Measurements from ENCODE around the gene TTLL9.
"Not testable (repeated sequence)": the region's sequence is repeated elsewhere in the genome, so short reads cannot be mapped to it uniquely, and the experiment has no call there.

The TTLL9 gene

DNA sequence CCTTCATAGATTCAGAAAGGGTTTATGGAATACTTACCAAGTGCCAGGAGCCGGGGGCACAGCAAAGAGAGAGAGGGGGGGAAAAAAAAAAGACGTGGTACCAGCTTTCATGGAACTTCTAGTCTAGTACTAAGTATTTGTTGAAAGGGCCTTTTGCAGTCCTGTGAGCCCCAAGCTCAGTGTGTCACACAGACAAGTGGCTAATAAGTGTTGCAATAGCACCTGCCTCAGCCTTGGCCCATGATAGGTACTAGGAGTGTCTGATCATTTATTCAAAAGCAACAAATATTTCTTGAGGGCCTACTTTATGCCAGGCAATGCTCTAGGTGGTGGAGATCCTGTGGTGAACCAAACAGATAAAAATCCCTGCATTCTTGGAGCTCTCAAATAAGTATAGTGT lies 43.4 kb upstream of the TTLL9 start:
- H3K4me3 ChIP-seq (ENCODE audit: low read length in 2 of 2), result no peak overlapping the region
- H3K23ac ChIP-seq (ENCODE audit: low read depth, low read length, poor library complexity), result no peak overlapping the region
- H3K9me3 ChIP-seq (replicated peaks in 1 of 2; ENCODE audit: control insufficient read depth in 2 of 2, insufficient read depth in 1 of 2, low read depth in 1 of 2, low read length in 2 of 2), result no peaks in the 10 kb centered on the region
- H2BK12ac ChIP-seq (ENCODE audit: low read length), result no peak overlapping the region
- no peaks in the 10 kb centered on the region for H3K36me3 ChIP-seq (replicated peaks in 1 of 2; ENCODE audit: control insufficient read depth in 2 of 2, insufficient read depth in 2 of 2, low read length in 2 of 2)
- no peak overlapping the region for H4K91ac ChIP-seq (ENCODE audit: low read depth, low read length, poor library complexity)
- H3K18ac ChIP-seq (ENCODE audit: low read length), result no peak overlapping the region
- H2BK15ac ChIP-seq (ENCODE audit: low read length), result no peak overlapping the region
- no peaks in the 10 kb centered on the region for H3K79me1 ChIP-seq (ENCODE audit: low read depth, low read length)
- H2AFZ ChIP-seq (ENCODE audit: low read length), result no peak overlapping the region
- H2BK120ac ChIP-seq (ENCODE audit: low read depth, low read length), result no peak overlapping the region
- no peak overlapping the region for H3K4me2 ChIP-seq (ENCODE audit: insufficient read depth, low read length, poor library complexity, severe bottlenecking)
- no peak for DNase-seq (ENCODE audit: low spot score)
- H3K9ac ChIP-seq (ENCODE audit: low read depth, low read length, poor library complexity), result no peak overlapping the region
- no peak overlapping the region for H2BK5ac ChIP-seq (ENCODE audit: low read length)
- no CpG with 5 or more reads among the region's 2 CpGs for WGBS, 2 donors (ENCODE audit: extremely low coverage in 2 of 2, insufficient read length in 2 of 2, insufficient replicate concordance in 1 of 2)
- no peak overlapping the region for H4K8ac ChIP-seq (ENCODE audit: low read depth, low read length)
- H3K14ac ChIP-seq (ENCODE audit: low read length), result no peak overlapping the region
- H3K27ac ChIP-seq (replicated peaks; ENCODE audit: low read length), result no peak overlapping the region
- H3K27me3 ChIP-seq (ENCODE audit: control insufficient read depth in 3 of 3, insufficient read depth in 3 of 3, low read depth in 1 of 3, low read length in 3 of 3), result no peaks in the 10 kb centered on the region
- H2AK5ac ChIP-seq (ENCODE audit: low read depth, low read length), result no peak overlapping the region
- no peak overlapping the region for H3K4ac ChIP-seq (ENCODE audit: low read length)
- peaks cover 7 to 13% of the 10 kb centered on the region in 2 donors for H3K4me1 ChIP-seq (ENCODE audit: control insufficient read depth in 2 of 2, insufficient read depth in 1 of 2, low read depth in 1 of 2, low read length in 2 of 2)

- H2AFZ ChIP-seq (ENCODE audit: low read length); H3K27ac ChIP-seq (replicated peaks; ENCODE audit: low read length); H3K4ac ChIP-seq (ENCODE audit: low read length); H2BK15ac ChIP-seq (ENCODE audit: low read length); H3K9me3 ChIP-seq (replicated peaks in 1 of 2; ENCODE audit: control insufficient read depth in 2 of 2, insufficient read depth in 1 of 2, low read depth in 1 of 2, low read length in 2 of 2); H3K18ac ChIP-seq (ENCODE audit: low read length); H2BK120ac ChIP-seq (ENCODE audit: low read depth, low read length); H3K4me2 ChIP-seq (ENCODE audit: insufficient read depth, low read length, poor library complexity, severe bottlenecking); H3K9ac ChIP-seq (ENCODE audit: low read depth, low read length, poor library complexity); H3K23ac ChIP-seq (ENCODE audit: low read depth, low read length, poor library complexity); H3K14ac ChIP-seq (ENCODE audit: low read length); H3K79me1 ChIP-seq (ENCODE audit: low read depth, low read length); DNase-seq (ENCODE audit: low spot score); H3K36me3 ChIP-seq (replicated peaks in 1 of 2; ENCODE audit: control insufficient read depth in 2 of 2, insufficient read depth in 2 of 2, low read length in 2 of 2); H2BK12ac ChIP-seq (ENCODE audit: low read length); H3K27me3 ChIP-seq (ENCODE audit: control insufficient read depth in 3 of 3, insufficient read depth in 3 of 3, low read depth in 1 of 3, low read length in 3 of 3); H2BK5ac ChIP-seq (ENCODE audit: low read length); H4K91ac ChIP-seq (ENCODE audit: low read depth, low read length, poor library complexity); H2AK5ac ChIP-seq (ENCODE audit: low read depth, low read length): not testable (repeated sequence)
- H3K4me1 ChIP-seq (ENCODE audit: control insufficient read depth in 2 of 2, insufficient read depth in 1 of 2, low read depth in 1 of 2, low read length in 2 of 2), result peaks cover 5 to 12% of the 10 kb centered on the region in 2 donors
- H4K8ac ChIP-seq (ENCODE audit: low read depth, low read length), result peak overlapping the region; percentile 24
- peak overlapping the region in 1 of 2 donors; percentile 30 for H3K4me3 ChIP-seq (ENCODE audit: low read length in 2 of 2)
- WGBS, 2 donors (ENCODE audit: extremely low coverage in 2 of 2, insufficient read length in 2 of 2, insufficient replicate concordance in 1 of 2), result no CpG with 5 or more reads among the region's 11 CpGs
Measured at GRCh38 chr20:31828016-31828415, 42.4 kb upstream of the TTLL9 start.

DNA sequence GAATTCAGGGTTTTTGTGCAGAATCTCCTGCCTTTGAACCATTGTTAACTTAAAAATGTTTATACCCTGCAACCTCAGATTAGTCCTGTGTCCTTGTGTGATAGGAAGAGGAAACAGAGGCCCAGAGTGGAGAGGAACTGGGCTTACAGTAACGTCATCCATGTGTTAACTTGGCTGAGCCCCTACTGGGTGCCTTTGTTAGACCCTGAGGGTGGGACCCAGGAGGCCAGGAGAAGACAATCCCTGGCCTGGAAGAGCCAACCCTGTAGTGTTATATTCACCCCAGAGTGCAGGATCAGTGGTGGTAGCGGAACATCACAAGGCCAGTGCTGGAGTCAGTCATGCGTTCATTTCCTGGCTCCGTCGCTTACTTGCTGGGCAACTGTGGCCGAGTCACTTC lies 40.7 kb upstream of the TTLL9 start:
- Histone ChIP-seq H3K36me3 (replicated peaks in 1 of 2; ENCODE audit: control insufficient read depth in 2 of 2, insufficient read depth in 2 of 2, low read length in 2 of 2) (no peaks in the 10 kb centered on the region), H2BK12ac (ENCODE audit: low read length) (no peak overlapping the region), H3K23ac (ENCODE audit: low read depth, low read length, poor library complexity) (no peak overlapping the region), H3K27ac (replicated peaks; ENCODE audit: low read length) (no peak overlapping the region), H3K4me3 (ENCODE audit: low read length in 2 of 2) (no peak overlapping the region), H3K9ac (ENCODE audit: low read depth, low read length, poor library complexity) (no peak overlapping the region), H2AFZ (ENCODE audit: low read length) (no peak overlapping the region), H2BK5ac (ENCODE audit: low read length) (no peak overlapping the region), H3K4ac (ENCODE audit: low read length) (no peak overlapping the region), H3K4me2 (ENCODE audit: insufficient read depth, low read length, poor library complexity, severe bottlenecking) (no peak overlapping the region), H3K27me3 (ENCODE audit: control insufficient read depth in 3 of 3, insufficient read depth in 3 of 3, low read depth in 1 of 3, low read length in 3 of 3) (no peaks in the 10 kb centered on the region), H3K18ac (ENCODE audit: low read length) (no peak overlapping the region), H4K91ac (ENCODE audit: low read depth, low read length, poor library complexity) (no peak overlapping the region), H3K79me1 (ENCODE audit: low read depth, low read length) (no peaks in the 10 kb centered on the region), H3K4me1 (ENCODE audit: control insufficient read depth in 2 of 2, insufficient read depth in 1 of 2, low read depth in 1 of 2, low read length in 2 of 2) (peaks cover 0 to 5% of the 10 kb centered on the region in 2 donors), H3K9me3 (replicated peaks in 1 of 2; ENCODE audit: control insufficient read depth in 2 of 2, insufficient read depth in 1 of 2, low read depth in 1 of 2, low read length in 2 of 2) (no peaks in the 10 kb centered on the region), H2BK120ac (ENCODE audit: low read depth, low read length) (no peak overlapping the region), H2AK5ac (ENCODE audit: low read depth, low read length) (no peak overlapping the region), H3K14ac (ENCODE audit: low read length) (no peak overlapping the region), H4K8ac (ENCODE audit: low read depth, low read length) (no peak overlapping the region), H2BK15ac (ENCODE audit: low read length) (no peak overlapping the region)
- no peak for DNase-seq (ENCODE audit: low spot score)
- WGBS, 2 donors (ENCODE audit: extremely low coverage in 2 of 2, insufficient read length in 2 of 2, insufficient replicate concordance in 1 of 2), result no CpG with 5 or more reads among the region's 6 CpGs

DNA sequence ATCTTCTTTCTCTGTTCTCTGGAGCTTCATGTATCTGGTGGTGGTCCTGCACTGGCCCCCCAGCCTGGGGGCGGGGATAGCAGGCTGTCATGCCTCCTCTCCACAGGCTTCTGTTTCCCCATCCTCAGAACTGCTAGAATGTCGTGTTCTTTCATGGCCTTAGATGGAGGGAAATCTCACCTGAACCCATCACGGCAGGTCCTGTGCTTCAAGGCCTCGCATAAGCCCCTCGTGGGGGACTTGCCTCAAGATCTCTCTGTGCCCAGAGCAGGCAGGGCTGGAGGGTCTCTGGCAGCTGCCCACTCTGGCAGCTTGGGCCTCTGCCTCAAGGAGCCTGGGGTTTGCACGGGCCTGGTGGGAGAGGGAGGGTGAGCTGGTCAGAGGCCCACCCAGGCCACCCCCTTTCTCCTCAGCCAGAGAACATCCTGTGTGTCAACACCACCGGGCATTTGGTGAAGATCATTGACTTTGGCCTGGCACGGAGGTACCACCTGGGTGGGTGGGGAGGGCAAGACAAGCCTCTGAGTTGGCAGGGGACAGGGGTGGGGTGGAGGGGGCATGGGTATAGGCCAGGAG lies 39.9 kb upstream of the TTLL9 start:
- Histone ChIP-seq H3K9ac (ENCODE audit: low read depth, low read length, poor library complexity) (peak overlapping the region; percentile 25), H3K27me3 (ENCODE audit: control insufficient read depth in 3 of 3, insufficient read depth in 3 of 3, low read depth in 1 of 3, low read length in 3 of 3) (no peaks in the 10 kb centered on the region), H2BK12ac (ENCODE audit: low read length) (no peak overlapping the region), H3K27ac (replicated peaks; ENCODE audit: low read length) (no peak overlapping the region), H2AFZ (ENCODE audit: low read length) (no peak overlapping the region), H2BK5ac (ENCODE audit: low read length) (no peak overlapping the region), H3K4me3 (ENCODE audit: low read length in 2 of 2) (no peak overlapping the region), H3K23ac (ENCODE audit: low read depth, low read length, poor library complexity) (no peak overlapping the region), H3K18ac (ENCODE audit: low read length) (no peak overlapping the region), H3K79me1 (ENCODE audit: low read depth, low read length) (no peaks in the 10 kb centered on the region), H3K14ac (ENCODE audit: low read length) (peak overlapping the region; percentile 83), H3K4ac (ENCODE audit: low read length) (no peak overlapping the region), H2AK5ac (ENCODE audit: low read depth, low read length) (peak overlapping the region; percentile 49), H3K9me3 (replicated peaks in 1 of 2; ENCODE audit: control insufficient read depth in 2 of 2, insufficient read depth in 1 of 2, low read depth in 1 of 2, low read length in 2 of 2) (no peaks in the 10 kb centered on the region), H3K4me1 (ENCODE audit: control insufficient read depth in 2 of 2, insufficient read depth in 1 of 2, low read depth in 1 of 2, low read length in 2 of 2) (peaks cover 0 to 7% of the 10 kb centered on the region in 2 donors), H3K36me3 (replicated peaks in 1 of 2; ENCODE audit: control insufficient read depth in 2 of 2, insufficient read depth in 2 of 2, low read length in 2 of 2) (no peaks in the 10 kb centered on the region), H3K4me2 (ENCODE audit: insufficient read depth, low read length, poor library complexity, severe bottlenecking) (no peak overlapping the region), H2BK120ac (ENCODE audit: low read depth, low read length) (no peak overlapping the region), H4K91ac (ENCODE audit: low read depth, low read length, poor library complexity) (no peak overlapping the region), H4K8ac (ENCODE audit: low read depth, low read length) (no peak overlapping the region), H2BK15ac (ENCODE audit: low read length) (peak overlapping the region; percentile 77)
- no CpG with 5 or more reads among the region's 8 CpGs for WGBS, 2 donors (ENCODE audit: extremely low coverage in 2 of 2, insufficient read length in 2 of 2, insufficient replicate concordance in 1 of 2)
- DNase-seq (ENCODE audit: low spot score), result no peak

All from neuronal stem cell (in vitro differentiated cells).